Kidney (tissue), 14 donors: ENCODE results near the gene SHOX. TPM values are rescaled to one million over a fixed set of nuclear protein-coding genes. Genes with fewer than 3 reads are reported as not detected.

ENCODE experiments used
- DNase-seq, 5 donors: peaks; one replicate each; pipeline ENCODE4 v3.0.0-alpha.2; 2013 to 2020
- FAIRE-seq: peaks from 2 replicates; lab custom pipeline; 2012; peaks lifted over from hg19 to GRCh38; lab: Jason Lieb, UNC
- H3K27ac ChIP-seq, 2 donors: one replicate each; pipeline ENCODE4 v1.7.0; 2013; ENCODE audit warnings: low read depth in 2 of 2, low read length in 2 of 2, inconsistent platforms in 1 of 2
- H3K27me3 ChIP-seq: one replicate; pipeline ENCODE4 v1.7.1; 2013; ENCODE audit warnings: low read length, inconsistent platforms; ENCODE audit not compliant: control insufficient read depth, insufficient read depth
- H3K36me3 ChIP-seq, 3 donors: one replicate each; pipeline versions ENCODE4 v1.7.0 to v1.7.1; 2013; ENCODE audit warnings: low read length in 3 of 3, control low read depth in 1 of 3, inconsistent platforms in 1 of 3; ENCODE audit not compliant: insufficient read depth in 3 of 3, control insufficient read depth in 2 of 3
- H3K4me1 ChIP-seq, 3 donors: one replicate each; pipeline versions ENCODE4 v1.7.0 to v1.7.1; 2013; ENCODE audit warnings: low read length in 3 of 3, inconsistent platforms in 1 of 3, low read depth in 1 of 3; ENCODE audit not compliant: control insufficient read depth in 2 of 3, insufficient read depth in 2 of 3
- H3K4me3 ChIP-seq, 3 donors: one replicate each; pipeline versions ENCODE4 v1.7.0 to v1.8.1; 2013; ENCODE audit warnings: low read length in 3 of 3, control low read depth in 1 of 3, inconsistent platforms in 1 of 3
- H3K9ac ChIP-seq, 3 donors: one replicate each; pipeline versions ENCODE4 v1.7.0 to v1.7.1; 2013; ENCODE audit warnings: low read length in 3 of 3, control low read depth in 1 of 3, inconsistent platforms in 1 of 3
- H3K9me3 ChIP-seq, 3 donors: one replicate each; pipeline versions ENCODE4 v1.7.0 to v1.7.1; 2013; ENCODE audit warnings: low read length in 3 of 3, control low read depth in 1 of 3, inconsistent platforms in 1 of 3; ENCODE audit not compliant: control insufficient read depth in 2 of 3, insufficient read depth in 1 of 3
- CTCF ChIP-seq: IDR thresholded peaks from 3 replicates; pipeline ENCODE4 v1.5.1; 2012; ENCODE audit warnings: mild to moderate bottlenecking, moderate library complexity, borderline replicate concordance; ENCODE audit not compliant: insufficient read depth; ENCODE audit errors: extremely low read depth
- intact Hi-C: fragments of 100-400 bp; cut with DNase I; formaldehyde crosslinking; loops from one replicate; pipeline ENCODE4 v1.11.1; 2022
- polyA plus RNA-seq: library from polyadenylated mRNA; stranded (reverse); fragments of 350-450 nt; fragmentation: Illumina TruSeq; extraction: RNeasy Lipid Tissue Mini Kit (QIAGEN cat#74804); gene quantifications from one replicate; pipeline ENCODE4 v1.2.3, GENCODE V29; 2014; ENCODE audit warnings: low read depth, low replicate concordance; ENCODE audit not compliant: insufficient read depth
- total RNA-seq: library from RNA; stranded (reverse); fragmentation: NEBNext Ultra II Directional; extraction: Animal tissue kit (Norgen Biotek cat#: 25700); gene quantifications from one replicate; pipeline ENCODE4 v1.2.1, GENCODE V29; 2021
- donor health status: control.
- donor health status: control.
- donor health status: control.
- donor health status: control.
- donor health status: control.
- donor health status: DM: yes; HTN: yes; CAD: no.
- donor health status: Normal renal cell carcinoma (clear cell type).

SHOX gene
- total and polyA plus RNA-seq, 2 donors from 2014 or later: not detected

- H3K27ac ChIP-seq: no peak overlapping the region
- H3K9ac ChIP-seq: no peak overlapping the region
- FAIRE-seq: no peak
- H3K36me3 ChIP-seq: no peaks in the 10 kb centered on the region
- no peaks in the 10 kb centered on the region for H3K9me3 ChIP-seq
- intact Hi-C loops: no loop called here
- no peak for DNase-seq
- H3K4me1 ChIP-seq: no peaks in the 10 kb centered on the region
- TF ChIP-seq CTCF: no peak
- H3K27me3 ChIP-seq: peaks cover 9% of the 10 kb centered on the region
- H3K4me3 ChIP-seq: no peak overlapping the region
Measured at GRCh38 chrX:618761-619450, 11.7 kb upstream of the SHOX start.

GRCh38 chrX:619451-619811, 11.2 kb upstream of the SHOX start:
- TF ChIP-seq CTCF: no peak
- DNase-seq (no peak), FAIRE-seq (no peak)
- Histone ChIP-seq H3K27me3 (peaks cover 9% of the 10 kb centered on the region), H3K4me1 (no peaks in the 10 kb centered on the region), H3K4me3 (no peak overlapping the region), H3K27ac (no peak overlapping the region), H3K36me3 (no peaks in the 10 kb centered on the region), H3K9me3 (no peaks in the 10 kb centered on the region), H3K9ac (no peak overlapping the region)
- intact Hi-C loops: no loop called here

DNA sequence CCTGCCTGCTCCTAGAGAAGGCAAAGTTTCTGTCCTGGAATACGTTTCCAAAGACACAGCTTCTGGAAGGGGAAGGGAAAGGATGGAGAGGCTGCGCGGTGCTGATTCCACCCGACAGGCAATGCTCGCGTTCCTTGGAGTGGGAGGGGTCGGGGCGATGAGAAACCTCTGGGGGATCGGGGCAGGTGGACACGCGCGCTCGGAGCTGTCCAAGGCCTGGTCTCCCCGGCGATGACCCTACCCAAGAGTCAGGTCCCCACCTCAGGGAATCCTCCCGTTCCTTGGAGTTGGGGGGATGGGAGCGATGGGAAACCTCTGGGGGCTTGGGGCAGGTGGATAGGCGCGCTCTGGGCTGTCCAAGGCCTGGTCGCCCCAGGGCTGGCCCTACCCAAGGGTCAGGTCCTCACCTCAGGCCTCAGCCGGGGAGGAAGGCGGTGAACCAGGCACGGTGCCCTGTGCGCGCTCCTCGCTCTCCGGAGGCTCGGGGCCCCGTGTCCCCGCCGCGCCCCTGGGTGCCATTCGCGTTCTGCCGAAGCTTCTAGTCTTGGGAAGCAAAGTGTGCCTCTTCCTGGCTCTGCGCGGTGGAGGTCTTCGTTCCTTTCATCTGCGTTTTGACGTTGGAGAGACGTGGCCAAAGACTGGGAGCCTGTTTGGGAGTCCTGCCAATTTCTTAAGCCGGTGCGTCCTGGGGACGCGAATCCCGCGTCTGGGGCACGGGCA, 10.6 kb upstream of the SHOX start:
- no peak for TF ChIP-seq CTCF
- no peak for DNase-seq
- Histone ChIP-seq H3K4me1 (no peaks in the 10 kb centered on the region), H3K36me3 (no peaks in the 10 kb centered on the region), H3K4me3 (no peak overlapping the region), H3K9me3 (no peaks in the 10 kb centered on the region), H3K27ac (no peak overlapping the region), H3K9ac (no peak overlapping the region), H3K27me3 (peaks cover 9% of the 10 kb centered on the region)
- intact Hi-C loops: no loop called here
- no peak for FAIRE-seq
